ENCODE data around the gene CLSTN3. TPM values are rescaled to one million over a fixed set of nuclear protein-coding genes. Genes with fewer than 3 reads are reported as not detected.

The CLSTN3 gene
- 20.5 and 39.0 TPM in 2 replicates for total RNA-seq

DNA sequence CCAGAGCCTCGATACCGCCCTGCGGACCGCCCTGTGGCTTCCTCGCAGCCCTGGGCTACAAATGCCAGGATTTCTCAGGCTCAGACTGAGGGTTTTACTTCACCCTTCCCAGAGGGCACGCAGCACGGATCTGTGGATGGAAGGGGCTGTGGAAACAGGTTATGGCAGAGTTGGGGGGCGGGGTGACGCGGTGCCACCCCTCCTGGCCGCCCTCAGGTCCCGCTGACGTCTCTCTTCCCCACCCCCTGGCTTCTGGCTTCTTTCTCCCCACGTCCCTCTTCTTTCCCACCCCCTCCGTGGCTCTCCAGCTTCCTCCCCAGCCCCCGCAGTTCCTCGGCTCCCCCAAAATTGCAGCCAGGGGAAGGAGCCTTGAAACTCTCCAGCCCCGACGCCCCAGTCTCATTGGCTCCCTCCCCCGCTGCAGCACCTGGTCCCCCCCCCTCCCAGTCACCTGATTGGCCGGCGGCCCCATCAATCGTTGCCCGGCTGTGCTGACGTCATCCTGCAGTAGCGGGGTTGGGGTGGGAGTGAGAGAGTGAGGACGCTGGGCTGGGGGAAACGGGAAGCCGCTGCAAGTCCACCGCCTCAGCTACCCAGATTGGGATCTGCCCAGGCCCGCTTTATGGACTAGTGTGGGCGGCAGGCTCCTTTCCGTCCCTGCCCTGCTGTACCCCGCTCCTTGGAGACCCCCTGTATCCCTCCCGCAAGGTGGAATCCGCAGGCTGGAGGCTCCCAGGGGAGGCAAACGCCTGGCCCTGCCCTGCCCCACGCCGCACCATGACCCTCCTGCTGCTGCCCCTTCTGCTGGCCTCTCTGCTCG, at the start of gene CLSTN3:
TSS of gene CLSTN3 (plus strand) at position 500 of the 820 bp plus-strand sequence. CDS start at position 778, 278 bp downstream.

DNA sequence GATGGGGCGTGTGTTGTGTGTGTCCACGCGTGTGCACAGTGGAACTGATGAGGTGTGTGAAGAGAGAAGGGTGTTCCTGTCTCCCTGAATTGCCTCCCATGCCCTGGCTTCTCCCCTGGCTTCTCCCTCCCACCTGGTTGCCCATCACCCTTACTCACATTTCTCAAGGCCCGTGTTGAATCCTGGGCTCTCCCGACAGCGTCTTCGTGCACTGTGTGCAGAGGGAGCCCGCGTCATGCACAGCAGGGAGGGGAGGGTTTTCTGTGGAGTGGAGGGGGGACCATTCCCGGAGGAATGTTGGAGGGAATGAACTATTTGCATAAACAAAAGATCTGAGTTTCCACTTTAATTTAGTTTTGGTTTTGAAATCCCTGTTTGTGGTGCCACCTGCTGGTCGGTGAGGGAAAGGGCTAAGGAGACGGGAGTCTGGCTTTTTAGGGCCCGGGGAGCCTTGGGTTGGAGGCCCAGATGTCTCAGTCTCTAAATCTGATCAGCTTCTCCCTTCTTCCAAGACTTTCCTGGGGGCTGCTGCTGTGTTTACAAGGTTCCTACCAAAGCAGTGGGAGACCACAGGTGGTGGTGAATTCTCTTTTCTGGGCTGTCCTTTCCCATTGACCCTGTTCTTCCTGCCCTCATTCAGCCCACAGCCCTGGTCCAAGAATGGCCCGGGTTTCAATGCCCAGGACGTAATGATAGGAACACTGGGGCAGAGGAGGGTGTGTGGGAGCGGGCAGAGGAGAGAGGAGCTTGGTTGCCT, 37.8 kb upstream of the CLSTN3 start, which contains the start of gene C1R:
TSS of gene C1R (minus strand) at position 217 of the 757 bp plus-strand sequence. CDS start at position 160, 57 bp downstream.

DNA sequence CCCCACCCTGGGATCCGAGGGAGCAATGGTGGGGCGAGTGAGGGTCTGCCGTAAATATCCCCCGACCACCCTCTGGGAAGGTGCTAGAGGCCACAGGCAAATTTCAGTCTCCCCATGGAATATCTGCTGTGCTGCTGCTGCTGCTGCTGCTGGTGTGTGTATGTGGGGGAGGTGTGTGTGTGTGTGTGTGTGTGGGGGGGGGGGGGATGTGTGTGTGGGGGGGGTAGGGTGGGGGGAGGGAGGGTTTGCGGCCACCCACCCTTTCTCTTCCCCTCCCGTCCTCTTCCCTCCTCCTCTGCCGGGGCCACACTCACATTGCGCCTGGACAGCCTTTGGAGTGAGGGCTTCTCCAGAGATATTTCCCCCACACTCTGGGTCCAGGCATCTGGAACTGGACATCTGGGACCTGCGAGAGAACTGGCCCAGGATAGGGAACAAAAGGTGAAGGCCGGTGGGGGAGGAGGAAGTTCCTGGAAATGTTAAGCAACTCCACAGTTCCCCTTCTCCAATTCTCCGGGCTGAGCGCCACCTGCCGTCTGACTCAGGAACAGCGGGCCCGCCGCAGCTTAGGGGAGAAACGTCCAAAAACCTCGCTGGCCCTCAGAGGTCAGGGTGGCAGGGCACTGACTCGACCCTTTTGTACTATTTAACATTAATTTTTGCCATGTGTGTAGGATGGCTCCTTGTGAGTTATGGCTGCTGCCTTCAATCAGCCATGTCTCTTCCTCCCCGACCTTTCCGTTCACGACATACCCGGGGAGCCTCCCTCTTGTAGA, 21.2 kb upstream of the CLSTN3 start, which contains the start of gene C1RL:
TSS of gene C1RL (minus strand) at position 419 of the 776 bp plus-strand sequence. CDS start at position 385, 34 bp downstream.

DNA sequence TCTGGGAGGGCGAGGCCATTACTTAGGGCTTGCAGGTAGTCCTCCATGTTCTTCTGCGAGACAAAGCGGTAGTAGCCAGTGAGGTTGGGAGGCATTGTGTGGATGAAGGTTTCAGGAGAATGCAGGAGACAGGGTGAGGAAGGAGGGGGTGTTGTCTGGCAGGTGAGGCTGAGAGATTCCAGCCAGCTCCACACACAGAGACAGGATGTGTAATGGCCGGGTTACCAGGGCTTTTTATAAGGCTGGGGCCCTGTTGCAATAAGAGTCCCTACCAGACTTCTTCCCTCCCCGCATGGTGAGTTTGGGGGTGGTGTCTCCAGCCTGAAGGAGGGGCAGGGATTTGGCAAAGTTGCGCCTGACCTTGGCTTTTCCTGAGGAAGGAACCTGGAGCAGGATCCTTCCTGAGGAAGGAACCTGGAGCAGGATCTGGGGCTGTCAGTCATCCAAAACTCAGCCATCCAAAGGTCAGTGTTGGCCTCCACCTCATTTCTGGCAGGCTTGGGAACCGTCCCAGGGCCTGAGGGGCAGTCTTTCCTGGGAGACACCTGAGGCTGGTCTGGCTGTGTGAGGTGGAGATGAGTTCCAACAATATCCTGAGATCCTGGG, 1.4 kb upstream of the CLSTN3 start, which contains the start of gene RBP5:
TSS of gene RBP5 (minus strand) at position 209 of the 606 bp plus-strand sequence. CDS start at position 95, 114 bp downstream.

DNA sequence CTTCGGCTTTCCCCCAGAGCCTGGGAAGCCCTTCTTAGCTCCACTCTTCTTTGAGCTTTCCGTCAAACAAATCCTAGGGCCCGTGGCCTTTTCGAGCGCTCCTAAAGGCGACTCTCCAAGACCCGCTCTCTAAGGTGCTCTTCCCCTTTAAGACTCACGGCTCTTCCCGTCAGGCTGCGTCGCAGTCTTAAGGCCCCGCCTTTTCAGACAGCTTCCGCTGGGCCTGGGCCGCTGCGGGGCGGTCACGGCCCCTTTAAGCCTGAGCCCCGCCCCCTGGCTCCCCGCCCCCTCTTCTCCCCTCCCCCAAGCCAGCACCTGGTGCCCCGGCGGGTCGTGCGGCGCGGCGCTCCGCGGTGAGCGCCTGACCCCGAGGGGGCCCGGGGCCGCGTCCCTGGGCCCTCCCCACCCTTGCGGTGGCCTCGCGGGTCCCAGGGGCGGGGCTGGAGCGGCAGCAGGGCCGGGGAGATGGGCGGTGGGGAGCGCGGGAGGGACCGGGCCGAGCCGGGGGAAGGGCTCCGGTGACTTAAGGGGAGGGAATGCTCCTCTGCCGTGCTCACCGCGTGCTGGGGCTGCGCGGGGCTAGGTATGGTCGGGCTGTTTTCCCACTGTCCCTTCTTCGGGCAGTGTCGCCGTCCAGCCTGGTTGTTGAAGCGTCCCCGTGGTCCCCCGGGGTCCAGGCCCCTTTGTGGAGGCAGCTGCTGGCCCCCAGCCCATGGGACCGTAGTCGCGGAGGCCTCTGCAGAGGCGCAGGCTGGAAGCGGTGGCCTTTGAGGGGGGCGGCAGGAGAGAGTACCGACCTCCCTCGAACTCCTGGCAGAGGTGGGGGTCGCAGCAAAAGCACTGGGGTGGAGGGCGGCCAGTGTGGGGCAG, 59.5 kb downstream of the CLSTN3 start, which contains the start of gene PEX5:
TSS of gene PEX5 (plus strand) at position 289 of the 870 bp plus-strand sequence. CDS start 692 bp downstream, outside the sequence.

Other genes with a start within 250 kb of the CLSTN3 start
- 12.4 and 13.3 TPM in 2 replicates for gene LRRC23, start 225.5 kb upstream of the CLSTN3 start, total RNA-seq
- 153 and 183 TPM in 2 replicates for gene ENO2, start 215.8 kb upstream of the CLSTN3 start, total RNA-seq
- gene ATN1, start 202.4 kb upstream of the CLSTN3 start, total RNA-seq = 21.8 and 35.8 TPM in 2 replicates
- not detected in 2 replicates for gene RNU7-1, start 186.6 kb upstream of the CLSTN3 start, total RNA-seq
- gene C12orf57, start 186.3 kb upstream of the CLSTN3 start, total RNA-seq = 64.3 and 91.7 TPM in 2 replicates
- gene PTPN6, start 179.0 kb upstream of the CLSTN3 start, total RNA-seq = 0.13 and 0.30 TPM in 2 replicates
- 90.6 and 91.1 TPM in 2 replicates for gene PHB2, start 159.7 kb upstream of the CLSTN3 start, total RNA-seq
- 28.8 and 32.3 TPM in 2 replicates for gene EMG1, start 159.5 kb upstream of the CLSTN3 start, total RNA-seq
- gene LPCAT3, start 111.9 kb upstream of the CLSTN3 start, total RNA-seq = 11.3 and 12.6 TPM in 2 replicates
- 339 and 458 TPM in 2 replicates for gene C1S, start 69.7 kb upstream of the CLSTN3 start, total RNA-seq
- gene C1R, start 37.9 kb upstream of the CLSTN3 start, total RNA-seq = 340 and 347 TPM in 2 replicates
- gene C1RL, start 21.2 kb upstream of the CLSTN3 start, total RNA-seq = 43.7 and 66.3 TPM in 2 replicates
- gene RBP5, start 1.5 kb upstream of the CLSTN3 start, total RNA-seq = not detected in 2 replicates
- 30.8 and 37.3 TPM in 2 replicates for gene PEX5, start 59.3 kb downstream of the CLSTN3 start, total RNA-seq
- not detected in 2 replicates for gene ACSM4, start 173.7 kb downstream of the CLSTN3 start, total RNA-seq

Measured in smooth muscle cell of the pulmonary artery (primary cell).